Osteocyte (in vitro differentiated cells): Measurements from ENCODE around the gene GNAQ. TPM values are rescaled to one million over a fixed set of nuclear protein-coding genes. Genes with fewer than 3 reads are reported as not detected.
"Not testable (repeated sequence)": the region's sequence is repeated elsewhere in the genome, so short reads cannot be mapped to it uniquely, and the experiment has no call there.

Source experiments
- DNase-seq: peaks from one replicate; pipeline ENCODE4 v3.0.0; 2021; ENCODE audit warnings: mixed read lengths; ENCODE audit not compliant: unreplicated experiment; ENCODE audit errors: extremely low spot score
- H3K27ac Mint-ChIP-seq: one replicate; pipeline ENCODE4 v1.8.0; 2021; ENCODE audit warnings: mild to moderate bottlenecking, mixed read lengths; ENCODE audit not compliant: unreplicated experiment
- H3K27me3 Mint-ChIP-seq: one replicate; pipeline ENCODE4 v1.8.0; 2021; ENCODE audit warnings: mixed read lengths; ENCODE audit not compliant: unreplicated experiment
- H3K36me3 Mint-ChIP-seq: one replicate; pipeline ENCODE4 v1.8.0; 2021; ENCODE audit warnings: mixed read lengths; ENCODE audit not compliant: unreplicated experiment
- H3K4me1 Mint-ChIP-seq: one replicate; pipeline ENCODE4 v1.8.0; 2021; ENCODE audit warnings: mixed read lengths; ENCODE audit not compliant: unreplicated experiment
- H3K4me3 Mint-ChIP-seq: one replicate; pipeline ENCODE4 v1.8.0; 2021; ENCODE audit warnings: mild to moderate bottlenecking, moderate library complexity, mixed read lengths; ENCODE audit not compliant: unreplicated experiment
- H3K9me3 Mint-ChIP-seq: one replicate; pipeline ENCODE4 v1.8.0; 2021; ENCODE audit warnings: mixed read lengths; ENCODE audit not compliant: unreplicated experiment
- CTCF ChIP-seq: fragments of 200-600 bp; sonication (generic); IDR thresholded peaks from 2 replicates; pipeline ENCODE4 v1.5.0; 2021; ENCODE audit warnings: antibody characterized with exemption, mild to moderate bottlenecking, moderate library complexity
- total RNA-seq: library from RNA; stranded (reverse); gene quantifications from 2 replicates; pipeline ENCODE4 v1.2.1, GENCODE V29; 2021

Gene GNAQ
- total RNA-seq, 1 donor from 2014 or later: 65.9 TPM

- no peak for TF ChIP-seq CTCF
- Mint-ChIP-seq H3K27me3 (no peaks in the 10 kb centered on the region), H3K36me3 (peaks cover 5% of the 10 kb centered on the region), H3K4me3 (no peak overlapping the region), H3K9me3 (no peaks in the 10 kb centered on the region), H3K4me1 (peaks cover 26% of the 10 kb centered on the region), H3K27ac (peak overlapping the region; percentile 23)
- no peak for DNase-seq
These were observed 146.4 kb downstream of the GNAQ start for GRCh38 chr9:77885104-77885672.

GRCh38 chr9:77883846-77884771 is 147.5 kb downstream of the GNAQ start:
- H3K4me3 Mint-ChIP-seq: no peak overlapping the region
- DNase-seq: no peak
- H3K27me3 Mint-ChIP-seq: no peaks in the 10 kb centered on the region
- no peaks in the 10 kb centered on the region for H3K36me3 Mint-ChIP-seq
- no peaks in the 10 kb centered on the region for H3K9me3 Mint-ChIP-seq
- H3K4me1 Mint-ChIP-seq: peaks cover 26% of the 10 kb centered on the region
- H3K27ac Mint-ChIP-seq: peak overlapping the region; percentile 62
- no peak for TF ChIP-seq CTCF

- DNase-seq: no peak
- H3K27ac Mint-ChIP-seq: no peak overlapping the region
- H3K9me3 Mint-ChIP-seq: no peaks in the 10 kb centered on the region
- H3K4me3 Mint-ChIP-seq: no peak overlapping the region
- H3K4me1 Mint-ChIP-seq: peaks cover 26% of the 10 kb centered on the region
- TF ChIP-seq CTCF: no peak
- H3K36me3 Mint-ChIP-seq: no peaks in the 10 kb centered on the region
- no peaks in the 10 kb centered on the region for H3K27me3 Mint-ChIP-seq
These were observed 148.5 kb downstream of the GNAQ start for GRCh38 chr9:77883133-77883532.

GRCh38 chr9:77882294-77882693 is 149.3 kb downstream of the GNAQ start:
- Mint-ChIP-seq H3K9me3 (no peaks in the 10 kb centered on the region), H3K4me3 (no peak overlapping the region), H3K36me3 (no peaks in the 10 kb centered on the region), H3K27me3 (no peaks in the 10 kb centered on the region), H3K4me1 (peaks cover 27% of the 10 kb centered on the region), H3K27ac (no peak overlapping the region)
- TF ChIP-seq CTCF: no peak
- DNase-seq: no peak

GRCh38 chr9:77881634-77882033 is 150.0 kb downstream of the GNAQ start:
- H3K4me3 Mint-ChIP-seq, H3K36me3 Mint-ChIP-seq, H3K27ac Mint-ChIP-seq, H3K27me3 Mint-ChIP-seq, DNase-seq, H3K9me3 Mint-ChIP-seq: not testable (repeated sequence)
- H3K4me1 Mint-ChIP-seq: peaks cover 27% of the 10 kb centered on the region
